Heart left ventricle (tissue), 16 donors: ENCODE measurements around the gene HOGA1. TPM values are rescaled to one million over a fixed set of nuclear protein-coding genes. Genes with fewer than 3 reads are reported as not detected.
"Not testable (repeated sequence)": the region's sequence is repeated elsewhere in the genome, so short reads cannot be mapped to it uniquely, and the experiment has no call there.

ENCODE experiments used
- ATAC-seq, 4 donors: fragments of 200-7000 bp; cut with Tn5 transposase; one replicate each; pipeline ENCODE4 v1.9.1; 2020 to 2022; ENCODE audit warnings: moderate library complexity in 4 of 4, mild to moderate bottlenecking in 3 of 4, moderate number of reproducible peaks in 1 of 4
- DNase-seq, 5 donors: peaks; one replicate each; pipeline ENCODE4 v3.0.0-alpha.2; 2020
- H3K27ac ChIP-seq, 12 donors: fragments of 200-600 bp; sonication (generic) in 4 of 12; one replicate each; pipeline versions ENCODE4 v1.5.0 to v1.8.0; 2016 to 2022; ENCODE audit warnings: mild to moderate bottlenecking in 2 of 12
- H3K27me3 ChIP-seq, 9 donors: fragments of 200-600 bp; sonication (generic) in 2 of 9; one replicate each; pipeline versions ENCODE4 v1.5.1 to v1.8.0; 2016 to 2022; ENCODE audit warnings: mild to moderate bottlenecking in 3 of 9
- H3K36me3 ChIP-seq, 9 donors: fragments of 200-600 bp; sonication (generic) in 2 of 9; one replicate each; pipeline versions ENCODE4 v1.5.0 to v1.8.0; 2018 to 2022; ENCODE audit warnings: mild to moderate bottlenecking in 2 of 9
- H3K4me1 ChIP-seq, 12 donors: fragments of 200-600 bp; sonication (generic) in 4 of 12; one replicate each; pipeline versions ENCODE4 v1.5.0 to v1.8.0; 2016 to 2022; ENCODE audit warnings: mild to moderate bottlenecking in 3 of 12
- H3K4me3 ChIP-seq, 12 donors: fragments of 200-600 bp; sonication (generic) in 4 of 12; one replicate each; pipeline versions ENCODE4 v1.5.0 to v1.8.0; 2017 to 2022; ENCODE audit warnings: mild to moderate bottlenecking in 9 of 12, moderate library complexity in 4 of 12
- H3K9me3 ChIP-seq, 12 donors: fragments of 200-600 bp; sonication (generic) in 4 of 12; one replicate each; pipeline versions ENCODE4 v1.5.0 to v1.8.0; 2016 to 2022; ENCODE audit warnings: mild to moderate bottlenecking in 1 of 12
- CTCF ChIP-seq, 12 donors: fragments of 200-600 bp; sonication (generic) in 4 of 12; IDR thresholded peaks; one replicate each; pipeline versions ENCODE4 v1.5.0 to v1.8.0; 2018 to 2022; ENCODE audit warnings: antibody characterized with exemption in 12 of 12, mild to moderate bottlenecking in 5 of 12
- POLR2A ChIP-seq, 2 donors: fragments of 450-650 bp; IDR thresholded peaks; one replicate each; pipeline ENCODE4 v1.6.1; 2017; ENCODE audit warnings: antibody characterized with exemption in 2 of 2, mild to moderate bottlenecking in 2 of 2, moderate library complexity in 2 of 2
- WGBS, 4 donors: extraction: QIAGEN DNeasy Blood & Tissue Kit in 2 of 4; methylation state at CpG; one replicate each; pipeline versions ENCODE4 v1.1.5 to v1.1.7; 2013 to 2018; 5-methylcytosine and 5-hydroxymethylcytosine counted together
- intact Hi-C, 10 donors: fragments of 100-400 bp; cut with DNase I; formaldehyde crosslinking; loops; one replicate each; pipeline versions ENCODE4 v1.11.1 to v1.14.2; 2022
- polyA plus RNA-seq, 2 donors: library from polyadenylated mRNA; stranded (reverse); fragments of 200-250 nt; gene quantifications; one replicate each; pipeline ENCODE4 v1.2.3, GENCODE V29; 2013
- total RNA-seq, 9 donors: library from RNA; depleted of rRNA in 2 of 9; stranded (reverse); fragments of >200 nt in 2 of 9; fragmentation: NEBNext Ultra II Directional in 3 of 9; extraction: Animal tissue kit (Norgen Biotek cat#: 25700) in 3 of 9; gene quantifications; one replicate each; pipeline versions ENCODE4 v1.1.0 to v1.2.4, GENCODE V29; 2016 to 2023
- donor health status: ischemic (EF 13 %, LVEDD 7.1; RV severe dilation, severe dysfunction).
- donor health status: healthy with polysubstance abuse.
- donor health status: DM: no; HTN: yes; CAD: no.
- donor health status: DM: no; HTN: no; CAD: no.
- donor health status: ischemic (EF 25% LVEDD 6.9; RV normal size, moderate dysfunction).
- donor health status: ischemic (EF 25% LVEDD 5.7; RV mildly dilated, moderate dysfunction).
- donor health status: healthy.
- donor health status: DM: yes; HTN: yes; CAD: no.
- donor health status: ischemic (EF 35%, LVEDD 5.7; RV mildly dilated, moderate dysfunction).
- donor health status: nonischemic (EF 11% LVEDD 7.7; RV severe dilation, severe dysfunction).
- donor health status: DM: yes; HTN: yes; CAD: no.
- donor health status: PGD.
- donor health status: ischemic (EF 29% LVEDD 5.4; RV normal size, mild dysfunction).
- donor health status: nonischemic (EF 23%, LVEDD 6.1; RV moderate dilation, normal function).

HOGA1 gene
- total and polyA plus RNA-seq, 11 donors, result 7.5 to 82.6 (median 20.4) TPM

GRCh38 chr10:97643441-97643985 lies 59.3 kb downstream of the HOGA1 start:
- no peak for TF ChIP-seq POLR2A (IDR thresholded peaks at IDR 0.05)
- TF ChIP-seq CTCF (IDR thresholded peaks at IDR 0.05), result no peak
- no peaks in the 10 kb centered on the region for H3K9me3 ChIP-seq
- intact Hi-C loops, result loop anchor here in 1 of 10 donors (5.0 kb wide), 1 partner anchor 44 kb away; the partner anchor contains the start of gene AVPI1
- no peak for DNase-seq
- no peak overlapping the region for H3K4me3 ChIP-seq
- peaks cover 0 to 38% (median 27%) of the 10 kb centered on the region in 9 donors for H3K36me3 ChIP-seq
- H3K27ac ChIP-seq, result no peak overlapping the region
- H3K27me3 ChIP-seq, result no peaks in the 10 kb centered on the region
- WGBS, 4 donors, result 96 to 97% (median 97%) methylated on average over 4 of the region's 4 CpGs
- peaks cover 0 to 35% (median 13%) of the 10 kb centered on the region in 12 donors for H3K4me1 ChIP-seq
- ATAC-seq, result no peak

GRCh38 chr10:97644936-97645335 lies 60.7 kb downstream of the HOGA1 start:
- intact Hi-C loops, result loop anchor here in 1 of 10 donors (5.0 kb wide), 1 partner anchor 42 kb away; the partner anchor contains the start of gene AVPI1
- Histone ChIP-seq H3K27me3 (no peaks in the 10 kb centered on the region), H3K27ac (no peak overlapping the region), H3K4me3 (no peak overlapping the region), H3K36me3 (peaks cover 0 to 38% (median 27%) of the 10 kb centered on the region in 9 donors), H3K4me1 (peaks cover 0 to 46% (median 23%) of the 10 kb centered on the region in 12 donors), H3K9me3 (no peaks in the 10 kb centered on the region)
- TF ChIP-seq POLR2A (IDR thresholded peaks at IDR 0.05), result no peak
- TF ChIP-seq CTCF (IDR thresholded peaks at IDR 0.05), result no peak
- ATAC-seq (no peak), DNase-seq (no peak)
- WGBS, 4 donors, result 86 to 94% (median 94%) methylated on average over 4 of the region's 4 CpGs

GRCh38 chr10:97647556-97647955 lies 63.4 kb downstream of the HOGA1 start:
- Histone ChIP-seq H3K4me3 (no peak overlapping the region), H3K4me1 (peaks cover 0 to 55% (median 11%) of the 10 kb centered on the region in 12 donors), H3K27ac (peak overlapping the region in 1 of 12 donors; percentile 91), H3K36me3 (peaks cover 4 to 59% (median 47%) of the 10 kb centered on the region in 9 donors), H3K27me3 (no peaks in the 10 kb centered on the region), H3K9me3 (no peaks in the 10 kb centered on the region)
- TF ChIP-seq POLR2A (IDR thresholded peaks at IDR 0.05) (no peak), CTCF (IDR thresholded peaks at IDR 0.05) (no peak)
- DNase-seq (no peak), ATAC-seq (peak in 2 of 4 donors; percentile 8 to 41)
- 87 to 100% (median 95%) methylated on average over 1 of the region's 1 CpG for WGBS, 4 donors
- intact Hi-C loops, result no loop called here

GRCh38 chr10:97648562-97649404 lies 64.6 kb downstream of the HOGA1 start:
- intact Hi-C loops, result no loop called here
- ATAC-seq (peak; percentile 76 to 91 (median 86)), DNase-seq (peak in 1 of 5 donors; percentile 19)
- H3K36me3 ChIP-seq, result peaks cover 4 to 65% (median 57%) of the 10 kb centered on the region in 9 donors
- 72 to 85% (median 78%) methylated on average over 5 of the region's 5 CpGs for WGBS, 4 donors
- TF ChIP-seq CTCF (IDR thresholded peaks at IDR 0.05), result no peak
- no peak for TF ChIP-seq POLR2A (IDR thresholded peaks at IDR 0.05)
- H3K27me3 ChIP-seq, result no peaks in the 10 kb centered on the region
- peaks cover 0 to 67% (median 11%) of the 10 kb centered on the region in 12 donors for H3K4me1 ChIP-seq
- H3K27ac ChIP-seq, result peak overlapping the region in 8 of 12 donors; percentile 26 to 91 (median 47)
- no peaks in the 10 kb centered on the region for H3K9me3 ChIP-seq
- H3K4me3 ChIP-seq, result no peak overlapping the region

- H3K4me3 ChIP-seq, H3K27me3 ChIP-seq, DNase-seq, intact Hi-C loops, ATAC-seq, H3K9me3 ChIP-seq: not testable (repeated sequence)
- peaks cover 0 to 71% (median 11%) of the 10 kb centered on the region in 12 donors for H3K4me1 ChIP-seq
- WGBS, 4 donors, result 83 to 91% (median 86%) methylated on average over 4 of the region's 4 CpGs
- peaks cover 4 to 65% (median 57%) of the 10 kb centered on the region in 9 donors for H3K36me3 ChIP-seq
- peak overlapping the region in 7 of 12 donors; percentile 29 to 91 (median 47) for H3K27ac ChIP-seq
Measured at GRCh38 chr10:97649405-97649750, 65.2 kb downstream of the HOGA1 start.
